ENCODE measurements around the gene FGFRL1.

- TF ChIP-seq POLR2A (IDR thresholded peaks at IDR 0.05): no peak
- TF ChIP-seq CTCF (IDR thresholded peaks at IDR 0.05): no peak
Observed at GRCh38 chr4:999882-1000425, 11.5 kb upstream of the FGFRL1 start.

Measured in testis (tissue), 2 donors.